Stomach smooth muscle (tissue), 2 donors: ENCODE data around the gene DDX11.
A peak's percentile ranks its signal among the peaks of the same experiment; 100 is the strongest.
"Not testable (repeated sequence)": the region's sequence is repeated elsewhere in the genome, so short reads cannot be mapped to it uniquely, and the experiment has no call there.

Experiments used
- H3K27ac ChIP-seq: one replicate; pipeline ENCODE4 v1.7.0; 2013; ENCODE audit warnings: mild to moderate bottlenecking, low read length, inconsistent platforms
- H3K27me3 ChIP-seq, 2 donors: one replicate each; pipeline ENCODE4 v1.7.0; 2013; ENCODE audit warnings: low read length in 2 of 2; ENCODE audit not compliant: insufficient read depth in 2 of 2, control insufficient read depth in 1 of 2
- H3K36me3 ChIP-seq, 2 donors: one replicate each; pipeline ENCODE4 v1.7.0; 2013; ENCODE audit warnings: low read length in 2 of 2; ENCODE audit not compliant: control insufficient read depth in 2 of 2, insufficient read depth in 2 of 2
- H3K4me1 ChIP-seq: one replicate; pipeline ENCODE4 v1.7.0; 2013; ENCODE audit warnings: low read length; ENCODE audit not compliant: control insufficient read depth, insufficient read depth
- H3K4me3 ChIP-seq, 2 donors: one replicate each; pipeline ENCODE4 v1.7.0; 2013; ENCODE audit warnings: low read length in 2 of 2
- H3K9ac ChIP-seq, 2 donors: one replicate each; pipeline ENCODE4 v1.7.0; 2013; ENCODE audit warnings: low read length in 2 of 2, mild to moderate bottlenecking in 1 of 2
- H3K9me3 ChIP-seq, 2 donors: one replicate each; pipeline ENCODE4 v1.7.0; 2013; ENCODE audit warnings: low read length in 2 of 2; ENCODE audit not compliant: control insufficient read depth in 2 of 2
- donor health status: healthy.
- donor health status: Pancreatic carcinoma.

DDX11 gene

GRCh38 chr12:31073527-31074332, at the start of gene DDX11:
DDX11 (plus strand) TSS chr12:31073860; CDS start chr12:31078394, 4,534 bp downstream.
- Histone ChIP-seq H3K9ac (peak within 1 kb of the TSS; percentile 73 to 91), H3K4me3 (peak within 1 kb of the TSS; percentile 81 to 96), H3K27ac (peak within 1 kb of the TSS; percentile 69)
- H3K27me3 ChIP-seq, H3K9me3 ChIP-seq, H3K4me1 ChIP-seq, H3K36me3 ChIP-seq: not testable (repeated sequence)

GRCh38 chr12:31026202-31026601, 47.5 kb upstream of the DDX11 start:
- H3K36me3 ChIP-seq, result no peaks in the 10 kb centered on the region
- H3K9me3 ChIP-seq, result no peaks in the 10 kb centered on the region
- H3K4me3 ChIP-seq, result no peak overlapping the region
- H3K4me1 ChIP-seq, result no peaks in the 10 kb centered on the region
- H3K9ac ChIP-seq, result no peak overlapping the region
- no peaks in the 10 kb centered on the region for H3K27me3 ChIP-seq
- H3K27ac ChIP-seq, result no peak overlapping the region

- not testable (repeated sequence) for H3K9me3 ChIP-seq, H3K4me1 ChIP-seq, H3K36me3 ChIP-seq, H3K9ac ChIP-seq, H3K27ac ChIP-seq, H3K4me3 ChIP-seq, H3K27me3 ChIP-seq
Measured at GRCh38 chr12:31027006-31027405, 46.7 kb upstream of the DDX11 start.

GRCh38 chr12:31029468-31029867, 44.2 kb upstream of the DDX11 start:
- Histone ChIP-seq H3K36me3 (no peaks in the 10 kb centered on the region), H3K27me3 (no peaks in the 10 kb centered on the region), H3K4me3 (no peak overlapping the region), H3K27ac (no peak overlapping the region), H3K4me1 (no peaks in the 10 kb centered on the region), H3K9ac (no peak overlapping the region), H3K9me3 (no peaks in the 10 kb centered on the region)

- no peaks in the 10 kb centered on the region for H3K27me3 ChIP-seq
- no peak overlapping the region for H3K27ac ChIP-seq
- H3K4me1 ChIP-seq, result no peaks in the 10 kb centered on the region
- no peak overlapping the region for H3K9ac ChIP-seq
- H3K9me3 ChIP-seq, result no peaks in the 10 kb centered on the region
- H3K36me3 ChIP-seq, result no peaks in the 10 kb centered on the region
- H3K4me3 ChIP-seq, result no peak overlapping the region
Measured at GRCh38 chr12:31029916-31030562, 43.6 kb upstream of the DDX11 start.

GRCh38 chr12:31031951-31032335, 41.7 kb upstream of the DDX11 start:
- H3K27me3 ChIP-seq, result no peaks in the 10 kb centered on the region
- no peak overlapping the region for H3K4me3 ChIP-seq
- H3K27ac ChIP-seq, result no peak overlapping the region
- no peaks in the 10 kb centered on the region for H3K4me1 ChIP-seq
- H3K36me3 ChIP-seq, result no peaks in the 10 kb centered on the region
- no peak overlapping the region for H3K9ac ChIP-seq
- no peaks in the 10 kb centered on the region for H3K9me3 ChIP-seq

- H3K4me3 ChIP-seq, result no peak overlapping the region
- H3K36me3 ChIP-seq, result no peaks in the 10 kb centered on the region
- no peak overlapping the region for H3K27ac ChIP-seq
- H3K27me3 ChIP-seq, result no peaks in the 10 kb centered on the region
- H3K4me1 ChIP-seq, result no peaks in the 10 kb centered on the region
- no peaks in the 10 kb centered on the region for H3K9me3 ChIP-seq
- no peak overlapping the region for H3K9ac ChIP-seq
Measured at GRCh38 chr12:31033146-31033545, 40.5 kb upstream of the DDX11 start.

- Histone ChIP-seq H3K9ac (no peak overlapping the region), H3K4me3 (no peak overlapping the region), H3K4me1 (no peaks in the 10 kb centered on the region), H3K27ac (no peak overlapping the region), H3K27me3 (no peaks in the 10 kb centered on the region), H3K9me3 (no peaks in the 10 kb centered on the region), H3K36me3 (no peaks in the 10 kb centered on the region)
Measured at GRCh38 chr12:31033681-31034080, 40.0 kb upstream of the DDX11 start.

- no peak overlapping the region for H3K9ac ChIP-seq
- H3K4me1 ChIP-seq, result no peaks in the 10 kb centered on the region
- no peak overlapping the region for H3K4me3 ChIP-seq
- no peak overlapping the region for H3K27ac ChIP-seq
- no peaks in the 10 kb centered on the region for H3K9me3 ChIP-seq
- H3K27me3 ChIP-seq, result no peaks in the 10 kb centered on the region
- H3K36me3 ChIP-seq, result no peaks in the 10 kb centered on the region
Measured at GRCh38 chr12:31034372-31034771, 39.3 kb upstream of the DDX11 start.

GRCh38 chr12:31035226-31035625, 38.4 kb upstream of the DDX11 start:
- H3K9ac ChIP-seq, result no peak overlapping the region

More at GRCh38 chr12:31035226-31035625, 38.4 kb upstream of the DDX11 start:
- Histone ChIP-seq H3K4me3 (no peak overlapping the region), H3K27me3 (no peaks in the 10 kb centered on the region), H3K9me3 (no peaks in the 10 kb centered on the region), H3K27ac (no peak overlapping the region), H3K4me1 (no peaks in the 10 kb centered on the region), H3K36me3 (no peaks in the 10 kb centered on the region)
